ENCODE data around the gene WARS2. TPM values are rescaled to one million over a fixed set of nuclear protein-coding genes. Genes with fewer than 3 reads are reported as not detected.

Gene WARS2
- total RNA-seq, 4 donors from 2014 or later, result 5.8 to 12.6 (median 10.0) TPM

GRCh38 chr1:119052267-119052666 is 88.2 kb downstream of the WARS2 start:
- Histone ChIP-seq H3K4me3 (no peak overlapping the region), H3K9me3 (no peaks in the 10 kb centered on the region), H3K27me3 (no peaks in the 10 kb centered on the region), H3K27ac (replicated peaks in 1 of 4) (no peak overlapping the region), H3K4me1 (no peaks in the 10 kb centered on the region), H3K36me3 (peaks cover 0 to 4% (median 3%) of the 10 kb centered on the region in 4 donors)
- intact Hi-C loops (cut with DNase I), result no loop called here
- TF ChIP-seq EP300 (IDR thresholded peaks at IDR 0.05) (no peak), POLR2A (IDR thresholded peaks at IDR 0.05; ENCODE audit: low read depth) (no peak), CTCF (IDR thresholded peaks at IDR 0.05) (no peak), POLR2AphosphoS5 (IDR thresholded peaks at IDR 0.05) (no peak)
- DNase-seq (ENCODE audit: extremely low spot score), result no peak

- no peak for TF ChIP-seq POLR2AphosphoS5 (IDR thresholded peaks at IDR 0.05)
- no peak for TF ChIP-seq CTCF (IDR thresholded peaks at IDR 0.05)
- no peak for TF ChIP-seq EP300 (IDR thresholded peaks at IDR 0.05)
- H3K27ac ChIP-seq (replicated peaks in 1 of 4), result no peak overlapping the region
- no peaks in the 10 kb centered on the region for H3K9me3 ChIP-seq
- no peaks in the 10 kb centered on the region for H3K27me3 ChIP-seq
- no peak overlapping the region for H3K4me3 ChIP-seq
- intact Hi-C loops (cut with DNase I), result no loop called here
- WGBS, result 98% methylated on average over 34 of the region's 34 CpGs
- H3K36me3 ChIP-seq, result peaks cover 0 to 9% (median 4%) of the 10 kb centered on the region in 4 donors
- H3K4me1 ChIP-seq, result peaks cover 0 to 7% (median 0%) of the 10 kb centered on the region in 4 donors
- no peak for DNase-seq (ENCODE audit: extremely low spot score)
These were observed 91.6 kb downstream of the WARS2 start for GRCh38 chr1:119048624-119049404.

- Histone ChIP-seq H3K4me3 (no peak overlapping the region), H3K27ac (replicated peaks in 1 of 4) (peak overlapping the region in 1 of 4 donors; percentile 19), H3K4me1 (peaks cover 0 to 7% (median 0%) of the 10 kb centered on the region in 4 donors), H3K27me3 (no peaks in the 10 kb centered on the region), H3K36me3 (peaks cover 0 to 17% (median 4%) of the 10 kb centered on the region in 4 donors), H3K9me3 (no peaks in the 10 kb centered on the region)
- TF ChIP-seq POLR2AphosphoS5 (IDR thresholded peaks at IDR 0.05), result no peak
- TF ChIP-seq EP300 (IDR thresholded peaks at IDR 0.05), result no peak
- no peak for TF ChIP-seq CTCF (IDR thresholded peaks at IDR 0.05)
- no peak for TF ChIP-seq POLR2A (IDR thresholded peaks at IDR 0.05; ENCODE audit: low read depth)
- intact Hi-C loops (cut with DNase I), result no loop called here
- DNase-seq (ENCODE audit: extremely low spot score), result no peak
- 63% methylated on average over 5 of the region's 5 CpGs for WGBS
These were observed 93.5 kb downstream of the WARS2 start for GRCh38 chr1:119046785-119047438.

GRCh38 chr1:119046429-119046784 is 94.0 kb downstream of the WARS2 start:
- no peak for TF ChIP-seq POLR2A (IDR thresholded peaks at IDR 0.05; ENCODE audit: low read depth)
- TF ChIP-seq CTCF (IDR thresholded peaks at IDR 0.05), result no peak
- TF ChIP-seq EP300 (IDR thresholded peaks at IDR 0.05), result no peak
- no peak for TF ChIP-seq POLR2AphosphoS5 (IDR thresholded peaks at IDR 0.05)
- Histone ChIP-seq H3K4me3 (no peak overlapping the region), H3K4me1 (peaks cover 0 to 7% (median 0%) of the 10 kb centered on the region in 4 donors), H3K9me3 (no peaks in the 10 kb centered on the region), H3K27me3 (no peaks in the 10 kb centered on the region), H3K36me3 (peaks cover 0 to 20% (median 4%) of the 10 kb centered on the region in 4 donors), H3K27ac (replicated peaks in 1 of 4) (peak overlapping the region in 1 of 4 donors; percentile 19)
- intact Hi-C loops (cut with DNase I), result no loop called here
- WGBS, result 75% methylated on average over 7 of the region's 7 CpGs
- DNase-seq (ENCODE audit: extremely low spot score), result no peak
